Epidermal melanocyte (primary cell): ENCODE data around the gene PTPRN.

Experiments
- DNase-seq: peaks from one replicate; pipeline ENCODE4 v3.0.0; 2011; ENCODE audit warnings: low spot score; ENCODE audit not compliant: insufficient read length

PTPRN gene

DNA sequence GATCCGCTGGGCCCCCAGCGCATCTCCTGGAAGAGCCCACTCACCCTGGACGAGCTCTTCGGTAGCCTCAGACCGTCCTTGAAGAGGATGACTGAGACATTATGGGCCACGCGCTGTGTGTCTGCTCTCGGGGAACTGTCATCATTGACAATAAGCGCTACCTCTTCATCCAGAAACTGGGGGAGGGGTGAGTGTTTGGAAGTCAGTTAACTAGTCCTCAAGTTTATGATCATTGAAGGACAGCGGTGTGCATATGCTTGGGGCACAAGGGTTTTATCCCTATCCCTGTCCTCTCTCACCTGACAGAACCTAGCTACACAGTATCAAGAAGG is 63.3 kb downstream of the PTPRN start:
- no peak for DNase-seq

GRCh38 chr2:219245148-219245898 is 63.9 kb downstream of the PTPRN start, which contains the start of the genes GLB1L and STK16:
TSS of gene GLB1L (minus strand) at chr2:219245444. CDS start at chr2:219243573, 1,871 bp downstream.
TSS of gene STK16 (plus strand) at chr2:219245479. CDS start at chr2:219246000, 521 bp downstream.
- DNase-seq, result peak; percentile 99

- no peak for DNase-seq
Measured at GRCh38 chr2:219244789-219245147, 64.4 kb downstream of the PTPRN start.

- no peak for DNase-seq
Measured at GRCh38 chr2:219243291-219243761, 65.9 kb downstream of the PTPRN start.
